Measurements from ENCODE around the gene ZNF524. TPM values are rescaled to one million over a fixed set of nuclear protein-coding genes. Genes with fewer than 3 reads are reported as not detected.
A peak's percentile ranks its signal among the peaks of the same experiment; 100 is the strongest.

Gene ZNF524
- total and polyA plus RNA-seq, 2 experiments from 2014 or later, result 17.3 to 29.1 TPM

- peak in 1 of 2 donors; percentile 9 for DNase-seq (ENCODE audit: low read depth in 1 of 2, low spot score in 1 of 2)
- no peak overlapping the region for H3K27ac ChIP-seq
- H3K4me3 ChIP-seq, result no peak overlapping the region
- H3K4me1 ChIP-seq (ENCODE audit: low read depth), result peaks cover 7% of the 10 kb centered on the region
- H3K9me3 ChIP-seq (ENCODE audit: low read depth), result no peaks in the 10 kb centered on the region
- peaks cover 5% of the 10 kb centered on the region for H3K36me3 ChIP-seq
- no peak for TF ChIP-seq CTCF (IDR thresholded peaks at IDR 0.05; ENCODE audit: low read depth, low read length)
- H3K27me3 ChIP-seq, result no peaks in the 10 kb centered on the region
Measured at GRCh38 chr19:55590617-55591016, 9.5 kb upstream of the ZNF524 start.

GRCh38 chr19:55591555-55591954, 8.5 kb upstream of the ZNF524 start:
- H3K27me3 ChIP-seq, result no peaks in the 10 kb centered on the region
- peaks cover 3% of the 10 kb centered on the region for H3K4me1 ChIP-seq (ENCODE audit: low read depth)
- peaks cover 9% of the 10 kb centered on the region for H3K36me3 ChIP-seq
- H3K27ac ChIP-seq, result no peak overlapping the region
- no peaks in the 10 kb centered on the region for H3K9me3 ChIP-seq (ENCODE audit: low read depth)
- DNase-seq (ENCODE audit: low read depth in 1 of 2, low spot score in 1 of 2), result no peak
- no peak overlapping the region for H3K4me3 ChIP-seq
- TF ChIP-seq CTCF (IDR thresholded peaks at IDR 0.05; ENCODE audit: low read depth, low read length), result no peak

- TF ChIP-seq CTCF (IDR thresholded peaks at IDR 0.05; ENCODE audit: low read depth, low read length), result no peak
- Histone ChIP-seq H3K36me3 (peaks cover 9% of the 10 kb centered on the region), H3K9me3 (ENCODE audit: low read depth) (no peaks in the 10 kb centered on the region), H3K4me1 (ENCODE audit: low read depth) (no peaks in the 10 kb centered on the region), H3K27ac (no peak overlapping the region), H3K27me3 (no peaks in the 10 kb centered on the region), H3K4me3 (no peak overlapping the region)
- DNase-seq (ENCODE audit: low read depth in 1 of 2, low spot score in 1 of 2), result no peak
Measured at GRCh38 chr19:55592391-55593090, 7.5 kb upstream of the ZNF524 start.

GRCh38 chr19:55593096-55593772, 6.9 kb upstream of the ZNF524 start:
- H3K4me3 ChIP-seq, result no peak overlapping the region
- H3K27ac ChIP-seq, result no peak overlapping the region
- no peaks in the 10 kb centered on the region for H3K9me3 ChIP-seq (ENCODE audit: low read depth)
- no peaks in the 10 kb centered on the region for H3K4me1 ChIP-seq (ENCODE audit: low read depth)
- peaks cover 9% of the 10 kb centered on the region for H3K36me3 ChIP-seq
- no peak for DNase-seq (ENCODE audit: low read depth in 1 of 2, low spot score in 1 of 2)
- no peak for TF ChIP-seq CTCF (IDR thresholded peaks at IDR 0.05; ENCODE audit: low read depth, low read length)
- no peaks in the 10 kb centered on the region for H3K27me3 ChIP-seq

GRCh38 chr19:55594996-55595545, 5.0 kb upstream of the ZNF524 start:
- Histone ChIP-seq H3K27me3 (no peaks in the 10 kb centered on the region), H3K4me3 (no peak overlapping the region), H3K36me3 (peaks cover 9% of the 10 kb centered on the region), H3K9me3 (ENCODE audit: low read depth) (no peaks in the 10 kb centered on the region), H3K4me1 (ENCODE audit: low read depth) (no peaks in the 10 kb centered on the region), H3K27ac (no peak overlapping the region)
- DNase-seq (ENCODE audit: low read depth in 1 of 2, low spot score in 1 of 2), result no peak
- TF ChIP-seq CTCF (IDR thresholded peaks at IDR 0.05; ENCODE audit: low read depth, low read length), result no peak

Measured in cardiac muscle cell (in vitro differentiated cells and primary cell).